PFSK-1 (cell line): ENCODE measurements around the gene NAT16.
A peak's percentile ranks its signal among the peaks of the same experiment; 100 is the strongest.

Source experiments
- FOXP2 ChIP-seq: optimal IDR thresholded peaks from 2 replicates; pipeline ENCODE3; 2011; ENCODE audit warnings: borderline replicate concordance, control low read depth, inconsistent platforms; ENCODE audit not compliant: insufficient read depth; ENCODE audit errors: extremely low read length, extremely low read depth
- POLR2AphosphoS5 ChIP-seq: IDR thresholded peaks from 2 replicates; pipeline ENCODE4 v1.6.1; 2012; ENCODE audit warnings: low read depth, mild to moderate bottlenecking, control low read depth, low read length, moderate library complexity
- REST ChIP-seq, 2 experiments: IDR thresholded peaks; 2 replicates each; pipeline versions ENCODE4 v1.6.1 to v1.8.0; 2011 to 2012; ENCODE audit warnings: low read depth in 2 of 2, low read length in 2 of 2, control low read depth in 1 of 2, inconsistent platforms in 1 of 2, mild to moderate bottlenecking in 1 of 2, moderate library complexity in 1 of 2; ENCODE audit not compliant: insufficient read depth in 1 of 2
- SIN3A ChIP-seq: IDR thresholded peaks from 2 replicates; pipeline ENCODE4 v1.6.1; 2012; ENCODE audit warnings: mild to moderate bottlenecking, low read length, moderate library complexity, borderline replicate concordance; ENCODE audit not compliant: insufficient read depth
- TAF1 ChIP-seq: IDR thresholded peaks from 2 replicates; pipeline ENCODE4 v1.6.1; 2012; ENCODE audit warnings: low read length, control low read depth, borderline replicate concordance; ENCODE audit not compliant: insufficient read depth

GRCh38 chr7:101218236-101219125, 38.4 kb upstream of the NAT16 start:
- 0 out of 4 replicates have a peak, but pooled peaks of 1 of the 2 experiments have one; percentile 14 for TF ChIP-seq REST (IDR thresholded peaks at IDR 0.05; ENCODE audit: insufficient read depth in 1 of 2, low read depth in 2 of 2, low read length in 2 of 2)
- no peak for TF ChIP-seq POLR2AphosphoS5
- TF ChIP-seq SIN3A: peak; percentile 31; the same call in 1 of the 2 replicates
- no peak; the same call in 1 of the 2 replicates for TF ChIP-seq TAF1
- no peak for TF ChIP-seq FOXP2
